ENCODE measurements around the gene SSTR1.

SSTR1 gene, protein sequence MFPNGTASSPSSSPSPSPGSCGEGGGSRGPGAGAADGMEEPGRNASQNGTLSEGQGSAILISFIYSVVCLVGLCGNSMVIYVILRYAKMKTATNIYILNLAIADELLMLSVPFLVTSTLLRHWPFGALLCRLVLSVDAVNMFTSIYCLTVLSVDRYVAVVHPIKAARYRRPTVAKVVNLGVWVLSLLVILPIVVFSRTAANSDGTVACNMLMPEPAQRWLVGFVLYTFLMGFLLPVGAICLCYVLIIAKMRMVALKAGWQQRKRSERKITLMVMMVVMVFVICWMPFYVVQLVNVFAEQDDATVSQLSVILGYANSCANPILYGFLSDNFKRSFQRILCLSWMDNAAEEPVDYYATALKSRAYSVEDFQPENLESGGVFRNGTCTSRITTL

DNA sequence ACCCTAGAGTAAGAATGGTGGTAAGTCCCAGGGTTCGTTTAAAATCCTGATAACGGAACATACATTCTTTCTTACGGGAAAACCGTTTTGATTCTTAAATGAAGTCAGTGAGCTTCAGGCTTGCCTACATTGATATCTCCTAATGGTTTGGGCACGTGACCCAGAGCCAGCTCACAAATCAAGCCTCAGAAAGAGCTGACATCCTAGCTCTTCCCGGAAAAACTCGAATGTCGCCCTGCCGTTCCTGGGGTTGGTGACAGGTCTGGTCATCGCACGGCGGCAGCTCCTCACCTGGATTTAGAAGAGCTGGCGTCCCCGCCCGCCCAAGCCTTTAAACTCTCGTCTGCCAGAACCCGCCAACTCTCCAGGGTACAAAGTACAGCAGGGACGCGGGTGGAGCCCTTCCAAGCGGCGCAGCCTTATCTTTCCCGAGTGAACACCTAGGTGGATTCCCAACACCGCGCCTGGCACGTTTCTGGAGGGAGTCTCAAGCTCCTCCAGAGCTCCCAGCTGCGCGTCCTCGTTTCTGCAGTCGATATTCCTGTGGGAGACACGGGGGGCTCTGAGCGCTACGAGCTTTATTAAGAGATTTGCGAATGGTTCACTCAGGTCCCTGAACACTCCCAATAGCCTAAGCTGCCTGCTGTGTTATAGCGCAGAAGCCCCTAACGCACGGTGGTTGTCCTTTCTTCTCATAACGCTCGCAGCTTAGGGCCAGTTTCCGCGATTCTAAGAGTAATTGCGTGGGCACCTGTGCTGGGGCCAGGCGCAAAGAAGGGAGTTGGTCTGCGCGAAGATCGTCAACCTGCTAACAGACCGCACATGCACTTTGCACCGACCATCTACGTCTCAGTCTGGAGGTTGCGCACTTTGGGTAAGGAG lies at the start of gene SSTR1:
Gene SSTR1 (plus strand): TSS at position 169 of the 882 bp plus-strand sequence. CDS start 1,486 bp downstream, outside the sequence.
- TF ChIP-seq, protein P1, sequence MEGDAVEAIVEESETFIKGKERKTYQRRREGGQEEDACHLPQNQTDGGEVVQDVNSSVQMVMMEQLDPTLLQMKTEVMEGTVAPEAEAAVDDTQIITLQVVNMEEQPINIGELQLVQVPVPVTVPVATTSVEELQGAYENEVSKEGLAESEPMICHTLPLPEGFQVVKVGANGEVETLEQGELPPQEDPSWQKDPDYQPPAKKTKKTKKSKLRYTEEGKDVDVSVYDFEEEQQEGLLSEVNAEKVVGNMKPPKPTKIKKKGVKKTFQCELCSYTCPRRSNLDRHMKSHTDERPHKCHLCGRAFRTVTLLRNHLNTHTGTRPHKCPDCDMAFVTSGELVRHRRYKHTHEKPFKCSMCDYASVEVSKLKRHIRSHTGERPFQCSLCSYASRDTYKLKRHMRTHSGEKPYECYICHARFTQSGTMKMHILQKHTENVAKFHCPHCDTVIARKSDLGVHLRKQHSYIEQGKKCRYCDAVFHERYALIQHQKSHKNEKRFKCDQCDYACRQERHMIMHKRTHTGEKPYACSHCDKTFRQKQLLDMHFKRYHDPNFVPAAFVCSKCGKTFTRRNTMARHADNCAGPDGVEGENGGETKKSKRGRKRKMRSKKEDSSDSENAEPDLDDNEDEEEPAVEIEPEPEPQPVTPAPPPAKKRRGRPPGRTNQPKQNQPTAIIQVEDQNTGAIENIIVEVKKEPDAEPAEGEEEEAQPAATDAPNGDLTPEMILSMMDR (IDR thresholded peaks at IDR 0.05; ENCODE audit: low read depth, low read length), result no peak
- H3K4me3 ChIP-seq (ENCODE audit: low read depth, low read length), result peak within 1 kb of the TSS; percentile 65

DNA sequence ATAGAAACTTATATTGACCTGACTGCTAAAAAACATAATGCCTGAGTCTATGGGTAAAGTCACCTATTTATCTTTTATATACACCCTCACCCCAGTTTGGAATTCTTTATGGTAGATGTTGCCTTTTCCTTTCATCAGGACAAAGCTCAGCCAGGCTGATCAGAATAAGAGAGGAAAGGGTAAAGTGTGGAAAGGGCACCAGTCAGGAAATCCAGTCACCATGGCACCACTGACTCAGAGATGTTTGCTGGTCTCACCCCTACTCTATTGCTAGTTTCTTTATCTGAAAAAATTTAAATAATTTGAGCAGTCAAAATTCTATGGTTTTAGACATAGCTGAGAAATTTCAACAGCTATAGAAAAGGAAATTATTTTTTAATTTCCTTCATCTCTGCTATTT lies 49.2 kb upstream of the SSTR1 start:
- TF ChIP-seq, protein P1 (IDR thresholded peaks at IDR 0.05; ENCODE audit: low read depth, low read length), result no peak
- no peak overlapping the region for H3K4me3 ChIP-seq (ENCODE audit: low read depth, low read length)

DNA sequence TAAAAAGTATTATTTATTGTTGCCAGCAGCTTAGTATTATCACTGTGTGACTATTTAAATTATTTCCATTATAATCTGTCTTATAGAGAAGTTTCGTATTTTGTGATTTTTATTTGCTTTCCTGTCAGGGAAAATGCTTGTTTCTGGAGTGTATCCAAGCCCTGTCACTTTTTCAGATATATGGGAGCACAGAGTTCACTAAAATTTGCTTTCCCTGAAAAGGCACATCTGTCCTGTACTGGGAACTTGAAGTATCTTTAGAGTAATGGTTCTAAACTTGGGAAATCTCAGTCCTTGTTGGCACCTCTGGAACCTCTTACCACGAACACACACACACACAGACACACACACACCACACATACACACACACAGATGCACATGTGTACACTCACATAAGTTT lies 39.3 kb upstream of the SSTR1 start:
- H3K4me3 ChIP-seq (ENCODE audit: low read depth, low read length), result no peak overlapping the region
- TF ChIP-seq, protein P1 (IDR thresholded peaks at IDR 0.05; ENCODE audit: low read depth, low read length), result no peak

DNA sequence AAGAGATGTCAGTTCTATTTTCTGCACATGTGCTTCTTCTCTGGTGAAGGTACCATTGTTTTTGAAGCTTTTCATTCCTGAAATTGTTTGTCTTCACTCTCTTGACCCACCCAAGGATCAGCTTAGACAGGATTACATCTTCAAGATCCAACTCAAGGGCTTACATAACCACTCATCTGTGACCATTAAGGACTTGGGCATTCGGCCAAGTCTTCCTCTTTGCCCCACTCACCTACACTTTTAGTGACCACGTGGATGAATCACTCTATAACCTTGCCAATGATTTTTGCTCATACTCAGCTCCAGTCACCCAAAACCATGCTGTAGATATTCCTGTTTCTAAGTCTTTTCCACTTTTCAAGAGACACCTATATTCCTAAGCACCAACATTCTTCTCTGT lies 36.5 kb upstream of the SSTR1 start:
- TF ChIP-seq, protein P1 (IDR thresholded peaks at IDR 0.05; ENCODE audit: low read depth, low read length), result no peak
- H3K4me3 ChIP-seq (ENCODE audit: low read depth, low read length), result no peak overlapping the region

DNA sequence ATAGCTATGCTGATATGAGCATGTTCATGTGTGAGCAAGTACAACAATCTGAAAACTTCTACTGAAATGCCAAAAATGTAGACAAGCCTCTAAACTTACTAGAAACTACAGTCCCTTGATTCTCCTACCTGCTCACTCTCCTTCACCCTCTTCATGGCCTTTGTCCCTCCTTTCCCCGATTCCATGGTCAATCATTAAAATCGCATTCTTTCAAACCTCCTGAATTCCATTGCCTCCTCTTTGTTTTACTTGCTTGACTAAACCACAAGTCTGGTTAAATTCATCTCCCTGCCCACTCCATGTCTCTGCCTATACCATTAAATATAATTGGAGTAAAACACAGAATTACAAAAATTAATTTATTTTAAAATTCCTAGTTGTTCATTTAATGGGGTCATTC lies 33.0 kb upstream of the SSTR1 start:
- TF ChIP-seq, protein P1 (IDR thresholded peaks at IDR 0.05; ENCODE audit: low read depth, low read length), result no peak
- H3K4me3 ChIP-seq (ENCODE audit: low read depth, low read length), result no peak overlapping the region

DNA sequence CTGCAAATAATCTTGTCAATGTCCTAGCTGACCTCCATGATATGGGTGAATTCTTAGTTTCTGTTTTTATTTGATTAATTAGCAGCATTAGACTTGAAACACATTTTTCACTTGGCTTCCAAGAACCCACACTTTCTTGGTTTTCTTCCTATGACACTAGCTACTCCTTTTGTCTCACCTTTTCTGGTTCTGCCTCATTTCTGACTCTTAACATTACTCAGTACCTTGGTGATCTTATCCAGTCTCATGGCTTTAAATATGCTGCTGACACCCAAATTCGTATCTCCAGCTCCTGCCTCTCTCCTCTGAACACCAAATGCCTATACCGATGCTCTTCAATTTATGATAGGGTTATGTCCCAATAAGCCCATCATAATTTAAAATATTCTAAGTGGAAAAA lies 32.0 kb upstream of the SSTR1 start:
- no peak overlapping the region for H3K4me3 ChIP-seq (ENCODE audit: low read depth, low read length)
- TF ChIP-seq, protein P1 (IDR thresholded peaks at IDR 0.05; ENCODE audit: low read depth, low read length), result no peak

DNA sequence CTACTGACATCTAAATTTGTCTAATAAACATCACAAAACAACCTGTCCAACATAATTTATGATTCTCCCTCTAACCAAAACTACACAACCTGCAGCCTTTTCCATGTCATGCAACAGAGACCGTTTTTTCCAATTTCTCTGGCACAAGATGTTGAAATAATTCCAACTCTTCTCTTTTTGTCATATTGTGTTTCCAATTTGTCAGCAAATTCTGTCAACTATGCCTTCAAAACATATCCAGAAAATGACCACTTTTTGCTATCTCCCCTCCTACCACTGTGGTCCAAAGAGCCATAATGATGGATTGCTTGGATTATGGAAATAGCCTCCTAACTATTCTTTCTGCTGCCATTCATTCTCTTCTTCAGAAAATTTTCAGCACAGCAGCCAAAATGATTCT lies 31.3 kb upstream of the SSTR1 start:
- H3K4me3 ChIP-seq (ENCODE audit: low read depth, low read length), result no peak overlapping the region
- TF ChIP-seq, protein P1 (IDR thresholded peaks at IDR 0.05; ENCODE audit: low read depth, low read length), result no peak
